H1 (cell line): Measurements from ENCODE around the gene P2RX6. TPM values are rescaled to one million over a fixed set of nuclear protein-coding genes. Genes with fewer than 3 reads are reported as not detected.

Experiments used
- CHD2 ChIP-seq: IDR thresholded peaks from 2 replicates; pipeline ENCODE4 v1.6.1; 2012; ENCODE audit warnings: low read length, improper control_type of control experiment
- HDAC2 ChIP-seq, 2 experiments: fragments of 300-600 bp in 1 of 2; sonication (generic) in 1 of 2; IDR thresholded peaks; 2 replicates each; pipeline ENCODE4 v1.6.1; 2011 to 2012; ENCODE audit warnings: low read depth in 2 of 2, low read length in 2 of 2, mild to moderate bottlenecking in 2 of 2, moderate library complexity in 2 of 2, borderline replicate concordance in 1 of 2, inconsistent platforms in 1 of 2
- NRF1 ChIP-seq: IDR thresholded peaks from 2 replicates; pipeline ENCODE4 v1.6.1; 2011; ENCODE audit warnings: mild to moderate bottlenecking, low read depth, low read length, improper control_type of control experiment
- TAF7 ChIP-seq: optimal IDR thresholded peaks from 2 replicates; pipeline ENCODE3; 2011; ENCODE audit warnings: low read depth, mild to moderate bottlenecking, inconsistent platforms, low read length, moderate library complexity, borderline replicate concordance
- YY1 ChIP-seq: IDR thresholded peaks from 2 replicates; pipeline ENCODE4 v1.6.1; 2011; ENCODE audit warnings: low read depth, mild to moderate bottlenecking, low read length
- polyA plus RNA-seq, 7 experiments: library from polyadenylated mRNA; depleted of rRNA in 3 of 7; stranded (reverse) in 5 of 7; unstranded in 2 of 7; fragments of >200 nt in 5 of 7; fragments of 200-250 nt in 2 of 7; gene quantifications; 1 replicate in 5 of 7; 2 replicates in 1 of 7; 4 replicates in 1 of 7; pipeline versions ENCODE4 v1.2.1 to v1.2.3, GENCODE V29; 2011 to 2013; ENCODE audit warnings: missing spikeins in 2 of 7, mixed read lengths in 2 of 7
- total RNA-seq: library from RNA; stranded (reverse); fragmentation: NEBNext Ultra II Directional; extraction: Animal tissue kit (Norgen Biotek cat#: 25700); gene quantifications from 2 replicates; pipeline ENCODE4 v1.2.1, GENCODE V29; 2021

Gene P2RX6
- total and polyA plus RNA-seq, 2 of the 8 experiments (the other 6 are each of a cell fraction or from before 2014, with no cell fraction given) = 0.09 TPM; not detected in 1

GRCh38 chr22:21042978-21043859, 28.3 kb downstream of the P2RX6 start (continued):
- TF ChIP-seq YY1 (no peak), CHD2 (no peak), TAF7 (no peak), NRF1 (no peak), HDAC2 (IDR thresholded peaks at IDR 0.05; ENCODE audit: borderline replicate concordance in 1 of 2, low read depth in 2 of 2, low read length in 2 of 2) (no peak)
